GM23248 (cell line): Measurements from ENCODE around the gene TRIM73. TPM values are rescaled to one million over a fixed set of nuclear protein-coding genes. Genes with fewer than 3 reads are reported as not detected.
A peak's percentile ranks its signal among the peaks of the same experiment; 100 is the strongest.
"Not testable (repeated sequence)": the region's sequence is repeated elsewhere in the genome, so short reads cannot be mapped to it uniquely, and the experiment has no call there.

Experiments
- DNase-seq: peaks from one replicate; pipeline ENCODE4 v3.0.0-alpha.2; 2015
- H2AFZ ChIP-seq: fragments of 200-600 bp; sonication (generic); 2 replicates; pipeline ENCODE4 v1.6.1; 2016; ENCODE audit warnings: antibody characterized with exemption
- H3F3A ChIP-seq: fragments of 200-600 bp; sonication (generic); 2 replicates; pipeline ENCODE4 v1.6.1; 2016; ENCODE audit warnings: mild to moderate bottlenecking, antibody characterized with exemption, mixed run types; ENCODE audit not compliant: insufficient read depth
- H3K27ac ChIP-seq: fragments of 200-600 bp; sonication (generic); 2 replicates; pipeline ENCODE4 v1.5.1; 2016; ENCODE audit warnings: mild to moderate bottlenecking
- H3K27me3 ChIP-seq: fragments of 200-600 bp; sonication (generic); replicated peaks from 2 replicates; pipeline ENCODE4 v1.6.1; 2016; ENCODE audit warnings: mild to moderate bottlenecking; ENCODE audit not compliant: insufficient read depth
- H3K36me3 ChIP-seq: fragments of 200-600 bp; sonication (generic); 2 replicates; pipeline ENCODE4 v1.6.1; 2016; ENCODE audit warnings: low read depth, mild to moderate bottlenecking
- H3K4me1 ChIP-seq: fragments of 200-600 bp; sonication (generic); 2 replicates; pipeline ENCODE4 v1.6.1; 2016; ENCODE audit warnings: mild to moderate bottlenecking; ENCODE audit not compliant: insufficient read depth
- H3K4me2 ChIP-seq: fragments of 200-600 bp; sonication (generic); one replicate; pipeline ENCODE4 v1.6.1; 2016; ENCODE audit warnings: mild to moderate bottlenecking; ENCODE audit not compliant: unreplicated experiment
- H3K4me3 ChIP-seq: fragments of 200-600 bp; sonication (generic); 2 replicates; pipeline ENCODE4 v1.5.1; 2016; ENCODE audit warnings: mild to moderate bottlenecking
- H3K79me2 ChIP-seq: fragments of 200-600 bp; sonication (generic); 2 replicates; pipeline ENCODE4 v1.6.1; 2016; ENCODE audit warnings: mild to moderate bottlenecking; ENCODE audit not compliant: insufficient read depth
- H3K9ac ChIP-seq: fragments of 200-600 bp; sonication (generic); 2 replicates; pipeline ENCODE4 v1.6.1; 2016; ENCODE audit warnings: mild to moderate bottlenecking
- H3K9me2 ChIP-seq: fragments of 200-600 bp; sonication (generic); 2 replicates; pipeline ENCODE4 v1.6.1; 2016; ENCODE audit warnings: mixed run types, mild to moderate bottlenecking, moderate library complexity; ENCODE audit not compliant: insufficient read depth
- H3K9me3 ChIP-seq: fragments of 200-600 bp; sonication (generic); one replicate; pipeline ENCODE4 v1.6.1; 2017; ENCODE audit warnings: low read depth
- H4K20me1 ChIP-seq: fragments of 200-600 bp; sonication (generic); 2 replicates; pipeline ENCODE4 v1.6.0; 2016; ENCODE audit not compliant: insufficient read depth
- WGBS, 2 experiments: methylation state at CpG; one replicate each; pipeline ENCODE4 v1.1.6; 2015 to 2017; ENCODE audit warnings: low lambda C conversion rate in 2 of 2, low coverage in 1 of 2; ENCODE audit errors: missing lambda C conversion rate in 2 of 2; 5-methylcytosine and 5-hydroxymethylcytosine counted together
- in situ Hi-C: fragments of 300-500 bp; cut with MboI; formaldehyde crosslinking; loops from 2 replicates; pipeline ENCODE4 v1.15.0; 2020
- polyA plus RNA-seq: library from polyadenylated mRNA; unstranded; fragments of >200 nt; fragmentation: Nextera tagmentation; extraction: Ambion mirVana; gene quantifications from 2 replicates; pipeline ENCODE4 v1.2.1, GENCODE V29; 2016
- total RNA-seq: library from RNA; depleted of rRNA; stranded (reverse); fragments of >200 nt; shearing (Covaris generic); gene quantifications from 2 replicates; pipeline ENCODE4 v1.2.3, GENCODE V29; 2014; rRNA removed

Gene TRIM73
- total RNA-seq (0.13 and 0.22 TPM in 2 replicates), polyA plus RNA-seq (0.61 and 1.0 TPM in 2 replicates)

DNA sequence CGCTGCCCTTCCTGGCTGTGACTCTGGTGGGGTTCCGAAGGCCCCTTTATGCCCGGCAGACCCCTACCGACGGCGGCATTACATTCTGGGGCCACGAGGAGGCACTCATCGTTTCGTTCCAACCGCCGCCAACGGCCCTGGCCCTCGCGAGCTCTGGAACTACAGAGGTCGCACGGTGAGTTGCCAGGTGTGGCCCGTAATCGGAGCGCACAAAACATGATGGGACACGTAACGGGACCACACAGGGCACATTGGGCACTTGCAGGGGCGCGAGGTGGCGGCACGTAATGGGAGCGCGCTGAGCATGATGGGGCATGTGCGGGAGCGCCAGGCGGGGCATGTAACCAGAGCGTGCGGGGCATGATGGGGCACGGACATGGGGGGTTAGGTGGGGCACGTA, at the start of gene TRIM73:
TSS of gene TRIM73 (plus strand) at position 301 of the 400 bp plus-strand sequence. CDS start 3,305 bp downstream, outside the sequence.
- H3K4me2 ChIP-seq, H3K27ac ChIP-seq, H3K9me2 ChIP-seq, H3K9ac ChIP-seq, H3K36me3 ChIP-seq, H3K27me3 ChIP-seq, H3K9me3 ChIP-seq, H3K4me1 ChIP-seq, H3K79me2 ChIP-seq, in situ Hi-C loops, DNase-seq, H2AFZ ChIP-seq, H3F3A ChIP-seq, H4K20me1 ChIP-seq, H3K4me3 ChIP-seq: not testable (repeated sequence)
- no CpG with 5 or more reads among the region's 34 CpGs for WGBS, 2 experiments

DNA sequence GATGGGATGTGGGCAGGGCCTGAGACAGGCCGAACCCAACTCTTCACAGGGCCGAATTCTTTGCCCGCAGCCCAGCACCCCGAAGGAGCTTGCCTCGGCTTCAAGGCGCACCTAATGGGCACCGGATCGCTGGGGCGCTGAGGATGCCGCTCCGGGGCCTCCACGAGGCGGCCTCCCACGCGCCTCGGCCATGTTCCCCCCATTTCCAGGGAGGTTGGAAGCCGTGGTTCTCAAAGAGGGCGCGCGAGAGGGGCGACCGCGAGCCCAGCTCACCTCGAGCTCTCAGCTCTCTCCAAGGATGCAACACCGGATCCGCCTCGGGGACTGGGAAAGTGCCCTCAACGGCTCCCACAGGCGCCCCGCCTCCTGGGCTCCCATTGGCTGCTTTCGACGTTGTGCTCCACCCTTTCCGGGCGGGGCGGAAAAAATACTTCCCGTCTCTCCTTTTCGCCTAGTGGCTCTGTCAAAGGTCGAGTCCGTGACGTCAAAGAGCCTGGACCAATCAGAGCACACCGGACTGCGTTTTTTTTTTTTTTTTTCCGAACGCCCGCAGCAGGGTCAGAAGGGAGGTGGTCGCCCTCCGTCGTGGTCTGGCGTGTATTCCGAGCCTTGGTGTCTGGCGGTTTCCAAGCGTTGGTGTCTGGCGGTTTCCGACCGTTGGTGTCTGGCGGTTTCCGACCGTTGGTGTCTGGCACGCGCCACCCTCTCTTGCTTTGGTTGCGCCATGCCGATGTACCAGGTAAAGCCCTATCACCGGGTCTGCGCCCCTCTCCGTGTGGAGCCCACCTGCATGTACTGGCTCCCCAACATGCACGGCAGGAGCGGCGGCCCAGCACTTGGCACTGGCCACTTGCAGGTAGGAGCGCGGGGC, 36.5 kb upstream of the TRIM73 start:
- H3K79me2 ChIP-seq, H3K4me2 ChIP-seq, H3K4me1 ChIP-seq, in situ Hi-C loops, H3F3A ChIP-seq, H3K9me3 ChIP-seq, H4K20me1 ChIP-seq, H3K36me3 ChIP-seq, H3K9me2 ChIP-seq, H3K27me3 ChIP-seq: not testable (repeated sequence)
- peak; percentile 24 for DNase-seq
- Histone ChIP-seq H3K27ac (peak overlapping the region; percentile 65), H2AFZ (peak overlapping the region; percentile 65; the same call in 1 of the 2 replicates), H3K9ac (peak overlapping the region; percentile 85), H3K4me3 (peak overlapping the region; percentile 70)
- WGBS, 2 experiments = 1% methylated on average over 31 to 44 of the region's 70 CpGs

DNA sequence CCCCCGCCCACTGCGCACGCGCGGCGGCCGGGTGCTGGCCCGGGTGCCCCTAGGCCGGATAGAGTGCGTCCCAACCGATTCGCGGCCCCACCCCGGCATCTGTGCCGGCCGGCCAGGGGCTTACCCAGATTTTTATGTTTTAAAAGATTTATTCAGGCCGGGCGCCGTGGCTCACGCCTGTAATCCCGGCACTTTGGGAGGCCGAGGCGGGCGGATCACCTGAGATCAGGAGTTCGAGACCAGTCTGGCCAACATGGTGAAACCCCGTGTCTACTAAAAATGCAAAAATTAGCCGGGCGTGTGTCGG, 35.9 kb upstream of the TRIM73 start:
- peak overlapping the region; percentile 65; the same call in 1 of the 2 replicates for H3K27ac ChIP-seq
- H3K9me3 ChIP-seq, H4K20me1 ChIP-seq, H3K27me3 ChIP-seq, in situ Hi-C loops, H3K79me2 ChIP-seq, H3K36me3 ChIP-seq, H3K9me2 ChIP-seq, H3K4me1 ChIP-seq, DNase-seq, H3K4me2 ChIP-seq, H3F3A ChIP-seq: not testable (repeated sequence)
- H2AFZ ChIP-seq = peak overlapping the region; percentile 65; the same call in 1 of the 2 replicates
- peak overlapping the region; percentile 85 for H3K9ac ChIP-seq
- WGBS, 2 experiments = 0% methylated on average over 1 of the region's 29 CpGs; no CpG with 5 or more reads in 1 of the 2 experiments
- H3K4me3 ChIP-seq = peak overlapping the region; percentile 70

DNA sequence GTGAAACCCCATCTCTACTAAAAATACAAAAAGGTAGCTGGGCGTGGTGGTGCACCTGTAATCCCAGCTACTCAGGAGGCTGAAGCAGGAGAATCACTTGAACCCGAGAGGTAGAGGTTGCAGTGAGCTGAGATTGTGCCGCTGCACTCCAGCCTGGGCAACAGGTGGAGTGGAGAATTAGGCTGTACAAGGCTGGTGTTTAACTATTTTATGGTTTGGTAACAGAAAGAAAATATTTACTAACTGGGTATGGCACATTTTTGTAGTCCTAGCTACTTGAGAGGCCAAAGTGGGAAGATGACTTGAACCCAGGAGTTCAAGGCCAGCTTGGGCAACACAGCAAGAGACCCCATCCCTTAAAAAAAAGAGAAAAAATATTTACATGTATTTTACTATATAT, 31.4 kb upstream of the TRIM73 start:
- H3F3A ChIP-seq, H2AFZ ChIP-seq, H3K27ac ChIP-seq, H3K4me2 ChIP-seq, in situ Hi-C loops, H3K4me1 ChIP-seq, H3K4me3 ChIP-seq, H4K20me1 ChIP-seq, H3K36me3 ChIP-seq, H3K9me2 ChIP-seq, H3K27me3 ChIP-seq, H3K9me3 ChIP-seq, DNase-seq, H3K79me2 ChIP-seq, H3K9ac ChIP-seq: not testable (repeated sequence)
- no CpG with 5 or more reads among the region's 3 CpGs for WGBS, 2 experiments

DNA sequence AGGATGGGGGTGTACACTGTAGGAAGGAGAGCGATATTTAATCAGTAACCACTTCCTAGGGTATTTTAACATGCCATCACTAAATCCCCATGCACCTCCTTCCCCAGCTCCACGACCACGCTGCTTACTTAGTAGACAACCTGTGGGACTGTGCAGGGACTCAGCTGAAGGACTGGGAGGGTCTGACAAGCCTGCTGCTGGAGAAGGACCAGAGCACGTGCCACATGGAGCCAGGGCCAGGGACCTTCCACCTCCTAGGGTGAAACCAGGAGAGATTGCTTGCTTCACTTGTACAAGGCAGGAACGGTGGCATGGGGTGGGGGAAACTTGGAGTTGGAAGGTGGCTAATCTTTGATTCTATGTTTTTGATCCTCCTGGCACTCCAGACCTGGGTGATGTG, 28.8 kb upstream of the TRIM73 start:
- H2AFZ ChIP-seq, H3F3A ChIP-seq, H3K79me2 ChIP-seq, H3K27me3 ChIP-seq, H3K9ac ChIP-seq, H3K9me2 ChIP-seq, H3K27ac ChIP-seq, H3K9me3 ChIP-seq, in situ Hi-C loops, H3K4me3 ChIP-seq, H4K20me1 ChIP-seq, DNase-seq, H3K36me3 ChIP-seq, H3K4me2 ChIP-seq, H3K4me1 ChIP-seq: not testable (repeated sequence)
- WGBS, 2 experiments = no CpG with 5 or more reads among the region's 5 CpGs

DNA sequence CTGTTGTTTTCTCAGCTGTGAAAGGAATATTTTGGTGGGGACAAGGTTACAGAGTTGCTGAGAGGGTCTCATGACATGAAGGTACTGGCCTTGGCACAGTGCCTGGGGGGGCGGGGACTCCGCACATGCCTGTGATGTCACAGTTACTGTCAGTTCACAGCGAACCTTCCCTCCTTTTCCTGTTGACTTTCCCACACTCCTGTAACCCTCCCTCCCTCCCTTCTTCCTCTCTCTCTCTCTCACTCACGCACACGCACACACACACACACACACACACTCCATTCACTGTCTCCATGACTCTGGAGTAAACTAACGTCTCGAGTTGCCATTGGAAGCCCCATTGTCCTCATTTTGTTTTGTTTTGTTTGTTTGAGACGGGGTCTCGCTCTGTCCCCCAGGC, 28.1 kb upstream of the TRIM73 start:
- H3K36me3 ChIP-seq, H3K27ac ChIP-seq, H3K9me3 ChIP-seq, H3K4me1 ChIP-seq, H3K27me3 ChIP-seq, H3K4me3 ChIP-seq, H3K9me2 ChIP-seq, H3K9ac ChIP-seq, H3K79me2 ChIP-seq, H3F3A ChIP-seq, DNase-seq, H4K20me1 ChIP-seq, H3K4me2 ChIP-seq, H2AFZ ChIP-seq, in situ Hi-C loops: not testable (repeated sequence)
- WGBS, 2 experiments = 79 to 86% methylated on average over 4 of the region's 9 CpGs

DNA sequence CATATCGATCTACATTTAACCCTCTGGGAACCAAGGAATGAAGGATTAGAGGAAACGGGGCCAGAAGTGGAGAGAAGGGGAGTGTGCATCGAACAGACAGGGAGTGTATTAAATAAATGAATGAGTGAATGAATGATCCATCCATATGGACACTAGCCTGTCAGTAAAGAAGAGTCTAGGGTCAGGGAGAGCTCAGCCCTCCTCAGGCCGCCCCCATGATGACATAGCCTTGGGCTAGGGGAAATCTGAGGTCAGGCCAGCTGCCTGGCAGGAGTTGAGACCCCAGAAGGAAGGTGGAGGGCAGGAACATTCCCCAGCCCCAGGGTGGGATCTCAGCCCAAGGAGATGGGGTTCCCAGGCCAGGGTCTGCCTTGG, 21.3 kb upstream of the TRIM73 start:
- WGBS, 2 experiments = no CpG with 5 or more reads among the region's 4 CpGs

More for the DNA sequence above, 21.3 kb upstream of the TRIM73 start:
- H3K9me3 ChIP-seq, H3K9ac ChIP-seq, H3K79me2 ChIP-seq, H3K4me2 ChIP-seq, H3K36me3 ChIP-seq, H3K27ac ChIP-seq, H4K20me1 ChIP-seq, DNase-seq, H3K4me1 ChIP-seq, in situ Hi-C loops, H3K9me2 ChIP-seq, H3K27me3 ChIP-seq, H2AFZ ChIP-seq, H3F3A ChIP-seq, H3K4me3 ChIP-seq: not testable (repeated sequence)
